ENCODE results near the gene RNF26.

The RNF26 gene

DNA sequence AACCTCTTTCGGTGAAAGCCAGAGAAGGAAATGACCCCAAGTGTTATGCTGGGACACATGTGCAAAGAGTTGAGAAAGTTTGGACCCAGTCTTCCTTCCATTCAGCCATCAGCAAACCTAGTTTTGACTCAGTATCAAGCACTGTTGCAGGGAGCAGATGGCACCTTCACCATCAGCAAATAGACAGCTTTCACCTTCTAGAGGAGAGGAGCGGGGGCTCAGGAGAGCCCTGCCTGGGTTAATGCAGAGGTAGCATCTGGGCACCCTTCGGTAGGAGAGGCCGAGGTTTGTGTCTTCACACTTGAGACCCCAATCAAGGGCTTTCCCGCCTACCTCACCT is 28.4 kb downstream of the RNF26 start:
- peak overlapping the region; percentile 42 for H3K9ac ChIP-seq (ENCODE audit: low read depth, low read length)
- H3K9me3 ChIP-seq (replicated peaks; ENCODE audit: low read length), result no peaks in the 10 kb centered on the region
- H3K4me2 ChIP-seq (ENCODE audit: low read length), result peak overlapping the region; percentile 76
- peaks cover 7% of the 10 kb centered on the region for H3K36me3 ChIP-seq (ENCODE audit: insufficient read depth, low read length)
- H3K4me3 ChIP-seq (ENCODE audit: low read length), result peak overlapping the region; percentile 66
- H3K4me1 ChIP-seq (ENCODE audit: control insufficient read depth, insufficient read depth, low read length), result peaks cover 60% of the 10 kb centered on the region
- H3K27me3 ChIP-seq (ENCODE audit: control insufficient read depth, insufficient read depth, low read length), result no peaks in the 10 kb centered on the region

DNA sequence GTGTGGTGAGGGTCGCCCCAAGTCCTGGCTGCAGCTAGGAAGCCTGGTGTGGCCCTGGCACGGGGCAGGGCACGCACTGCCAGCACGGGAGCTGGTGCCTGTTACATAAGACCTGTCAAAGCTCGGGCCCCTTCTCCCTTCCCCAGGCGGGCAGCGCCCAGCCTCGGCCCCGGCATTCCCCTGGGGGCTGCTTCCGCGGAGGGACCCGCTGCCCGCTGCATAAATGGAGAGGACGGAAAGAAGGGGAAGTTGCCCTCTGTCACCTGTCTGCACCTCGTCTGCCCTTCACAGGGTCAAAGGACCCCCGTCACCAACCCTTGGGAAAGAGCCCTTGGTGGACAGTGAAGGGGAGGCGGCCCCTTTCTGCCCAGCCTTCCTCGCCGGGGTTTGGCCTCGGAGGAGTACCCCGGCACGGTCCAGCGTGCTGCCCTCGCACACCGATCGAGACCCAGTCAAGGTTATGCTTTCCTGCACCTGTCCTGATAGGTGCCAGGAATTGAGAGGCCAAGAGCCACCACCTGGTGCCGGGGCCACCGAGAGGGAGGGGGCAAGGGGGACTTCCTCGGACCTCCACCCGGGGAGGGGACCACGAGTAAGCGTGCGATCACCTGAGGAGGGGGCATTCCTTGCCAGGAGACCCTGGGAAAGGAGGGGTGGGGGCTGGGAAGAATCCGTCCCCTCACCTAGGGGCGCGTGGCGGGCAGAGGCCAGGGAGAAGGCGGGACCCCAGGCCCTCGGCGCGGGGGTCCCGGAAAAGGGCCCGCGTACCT is 28.9 kb downstream of the RNF26 start:
- Histone ChIP-seq H3K36me3 (ENCODE audit: insufficient read depth, low read length) (peaks cover 7% of the 10 kb centered on the region), H3K27me3 (ENCODE audit: control insufficient read depth, insufficient read depth, low read length) (no peaks in the 10 kb centered on the region), H3K4me3 (ENCODE audit: low read length) (peak overlapping the region; percentile 66), H3K4me1 (ENCODE audit: control insufficient read depth, insufficient read depth, low read length) (peaks cover 66% of the 10 kb centered on the region), H3K4me2 (ENCODE audit: low read length) (peak overlapping the region; percentile 76), H3K9ac (ENCODE audit: low read depth, low read length) (peak overlapping the region; percentile 42), H3K9me3 (replicated peaks; ENCODE audit: low read length) (no peaks in the 10 kb centered on the region)

- peaks cover under 1% of the 10 kb centered on the region for H3K36me3 ChIP-seq (ENCODE audit: insufficient read depth, low read length)
- H3K4me2 ChIP-seq (ENCODE audit: low read length), result peak overlapping the region; percentile 76
- no peaks in the 10 kb centered on the region for H3K27me3 ChIP-seq (ENCODE audit: control insufficient read depth, insufficient read depth, low read length)
- peak overlapping the region; percentile 66 for H3K4me3 ChIP-seq (ENCODE audit: low read length)
- H3K9me3 ChIP-seq (replicated peaks; ENCODE audit: low read length), result no peaks in the 10 kb centered on the region
- H3K9ac ChIP-seq (ENCODE audit: low read depth, low read length), result peak overlapping the region; percentile 42
- H3K4me1 ChIP-seq (ENCODE audit: control insufficient read depth, insufficient read depth, low read length), result peaks cover 74% of the 10 kb centered on the region
These were observed 29.7 kb downstream of the RNF26 start for GRCh38 chr11:119363851-119364590.

DNA sequence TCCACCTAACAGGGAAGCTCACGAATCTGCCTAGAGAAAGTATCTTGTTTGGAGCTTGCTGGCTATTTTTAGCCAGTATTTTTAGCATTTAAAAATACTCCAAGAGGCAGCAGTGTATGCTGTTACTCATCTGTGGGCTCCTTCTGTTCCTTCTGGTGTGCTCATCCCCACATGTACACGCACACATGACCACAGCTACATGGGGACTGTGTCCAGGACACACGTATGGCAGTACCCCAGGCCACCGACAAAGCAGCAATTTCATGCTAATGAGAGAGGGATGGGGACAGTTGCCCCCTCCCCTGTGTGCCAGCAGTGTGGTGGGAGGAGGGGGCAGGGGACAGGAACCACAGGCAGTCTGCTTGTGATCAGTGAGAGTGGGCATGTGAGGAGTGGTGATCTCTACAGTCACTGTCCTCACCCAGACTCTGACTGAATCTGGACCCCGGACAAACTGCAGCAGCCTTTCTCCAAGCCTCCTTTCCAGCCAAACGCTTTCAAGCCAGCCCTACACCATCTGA is 30.8 kb downstream of the RNF26 start:
- Histone ChIP-seq H3K27me3 (ENCODE audit: control insufficient read depth, insufficient read depth, low read length) (no peaks in the 10 kb centered on the region), H3K9me3 (replicated peaks; ENCODE audit: low read length) (no peaks in the 10 kb centered on the region), H3K4me3 (ENCODE audit: low read length) (peak overlapping the region; percentile 46), H3K4me2 (ENCODE audit: low read length) (peak overlapping the region; percentile 41), H3K9ac (ENCODE audit: low read depth, low read length) (no peak overlapping the region), H3K4me1 (ENCODE audit: control insufficient read depth, insufficient read depth, low read length) (peaks cover 74% of the 10 kb centered on the region), H3K36me3 (ENCODE audit: insufficient read depth, low read length) (no peaks in the 10 kb centered on the region)

DNA sequence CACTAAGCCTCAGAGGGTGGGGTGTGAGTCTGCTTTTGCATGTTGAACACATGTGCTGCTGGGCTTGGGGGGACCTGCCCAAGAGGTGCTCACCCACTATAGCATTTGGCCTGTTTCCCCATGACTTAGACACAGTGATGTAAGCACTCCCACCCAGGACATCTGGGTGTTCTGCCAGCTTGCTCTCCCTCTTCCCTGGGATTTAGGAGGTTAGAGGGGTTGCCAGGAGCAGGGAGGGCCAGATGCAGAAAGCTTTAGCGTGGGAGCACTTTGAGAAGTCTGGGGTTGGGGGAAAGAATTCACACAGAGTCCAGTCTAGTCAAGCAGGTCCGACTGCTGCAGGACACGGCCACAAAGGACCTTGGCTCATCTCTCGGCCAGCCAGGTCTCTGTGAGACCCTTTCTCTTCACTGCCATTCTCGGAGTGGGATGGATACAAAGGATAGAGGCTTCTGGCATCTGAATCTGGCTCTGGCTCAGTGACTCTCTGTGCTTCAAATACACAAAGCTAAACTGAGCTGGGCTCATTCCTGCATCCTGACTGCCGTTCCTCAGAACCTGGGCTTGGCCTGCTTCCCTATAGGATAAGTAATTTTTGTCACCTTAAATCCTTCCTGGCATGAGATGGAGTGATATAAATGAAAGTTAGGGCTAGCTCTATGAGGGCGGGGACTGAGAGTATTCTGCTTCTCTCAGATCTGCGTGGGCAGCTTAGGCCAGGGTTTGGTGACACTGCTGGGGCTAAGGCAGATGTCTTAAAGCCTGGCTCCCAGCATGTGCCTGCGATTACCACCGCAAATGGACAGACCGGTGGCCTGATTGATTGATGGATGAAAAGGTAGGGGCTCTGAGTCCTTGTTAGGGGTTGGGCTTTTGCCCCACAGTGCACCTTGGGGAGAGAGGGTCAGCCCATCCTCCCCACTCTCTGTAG is 32.6 kb downstream of the RNF26 start:
- Histone ChIP-seq H3K4me2 (ENCODE audit: low read length) (peak overlapping the region; percentile 66), H3K4me3 (ENCODE audit: low read length) (no peak overlapping the region), H3K4me1 (ENCODE audit: control insufficient read depth, insufficient read depth, low read length) (peaks cover 78% of the 10 kb centered on the region), H3K27me3 (ENCODE audit: control insufficient read depth, insufficient read depth, low read length) (no peaks in the 10 kb centered on the region), H3K9me3 (replicated peaks; ENCODE audit: low read length) (no peaks in the 10 kb centered on the region), H3K9ac (ENCODE audit: low read depth, low read length) (no peak overlapping the region), H3K36me3 (ENCODE audit: insufficient read depth, low read length) (no peaks in the 10 kb centered on the region)

DNA sequence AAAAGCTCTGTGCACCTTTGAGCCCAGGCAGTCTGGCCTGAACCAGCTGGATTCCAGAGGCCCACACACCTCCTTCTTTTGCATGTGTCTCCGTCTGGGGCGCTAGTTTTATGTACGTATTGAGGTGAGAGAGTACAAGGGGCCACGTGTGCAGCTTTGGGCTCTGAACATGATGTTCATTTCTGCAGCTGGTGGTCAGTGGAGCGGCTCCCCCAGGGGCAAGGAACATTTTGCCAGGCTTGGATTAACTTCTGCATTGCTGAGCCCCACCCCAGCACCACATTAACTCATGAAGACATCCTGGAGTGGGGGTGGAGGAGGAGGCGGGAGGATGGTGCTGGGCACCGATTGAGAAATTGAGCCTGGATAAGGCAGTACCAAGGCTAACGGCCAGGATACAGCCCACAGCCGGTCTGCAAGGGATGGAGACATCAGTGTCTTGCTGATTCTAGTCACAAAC is 33.4 kb downstream of the RNF26 start:
- H3K27me3 ChIP-seq (ENCODE audit: control insufficient read depth, insufficient read depth, low read length), result no peaks in the 10 kb centered on the region
- H3K4me1 ChIP-seq (ENCODE audit: control insufficient read depth, insufficient read depth, low read length), result peaks cover 74% of the 10 kb centered on the region
- peak overlapping the region; percentile 66 for H3K4me2 ChIP-seq (ENCODE audit: low read length)
- no peaks in the 10 kb centered on the region for H3K36me3 ChIP-seq (ENCODE audit: insufficient read depth, low read length)
- H3K4me3 ChIP-seq (ENCODE audit: low read length), result peak overlapping the region; percentile 22
- H3K9ac ChIP-seq (ENCODE audit: low read depth, low read length), result peak overlapping the region; percentile 15
- no peaks in the 10 kb centered on the region for H3K9me3 ChIP-seq (replicated peaks; ENCODE audit: low read length)

DNA sequence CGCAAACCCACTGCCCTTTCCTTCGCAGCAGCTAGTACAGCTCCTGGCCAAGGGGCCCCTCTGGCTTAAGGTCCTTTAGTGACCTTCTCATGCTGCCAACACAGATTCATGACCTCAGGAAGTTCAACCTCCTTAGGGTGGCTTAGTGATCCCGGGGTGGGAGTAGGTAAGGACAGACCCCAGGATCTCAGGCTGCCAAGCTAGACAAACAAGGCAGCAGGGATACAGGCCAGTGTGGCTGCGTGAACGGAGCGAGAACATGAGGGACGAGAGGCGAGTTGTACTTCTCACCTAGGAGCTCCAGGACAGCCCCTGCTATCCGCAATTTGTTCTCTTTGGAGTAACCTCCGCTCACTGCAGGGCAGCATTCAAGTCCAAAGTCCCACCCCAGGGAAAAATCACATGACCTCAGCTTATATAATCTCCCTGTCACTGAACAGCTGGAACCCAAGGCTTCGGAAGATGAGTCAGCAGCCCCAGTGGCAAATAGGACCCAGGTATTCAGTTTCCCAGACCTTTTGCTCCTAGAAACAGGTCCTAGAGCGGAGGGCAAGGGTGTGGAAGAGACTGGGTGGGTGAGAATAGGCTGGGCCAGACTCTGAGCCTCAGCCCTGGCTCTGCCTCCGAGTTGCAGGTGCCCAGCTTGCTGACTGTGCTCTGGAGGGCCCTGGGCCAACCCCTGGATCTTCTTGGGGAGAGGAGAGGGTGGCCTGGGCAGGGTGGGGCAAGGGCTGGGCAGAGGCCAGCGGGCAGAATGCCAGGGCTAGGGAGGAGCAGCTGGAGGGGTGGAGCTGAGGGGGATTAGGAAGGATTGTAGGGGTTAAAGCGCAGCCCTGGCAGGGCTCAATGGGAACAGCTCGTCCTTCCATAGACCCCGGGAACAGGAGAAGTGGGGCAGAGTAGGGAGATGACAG is 34.1 kb downstream of the RNF26 start:
- H3K9ac ChIP-seq (ENCODE audit: low read depth, low read length), result peak overlapping the region; percentile 15
- peak overlapping the region; percentile 22 for H3K4me3 ChIP-seq (ENCODE audit: low read length)
- no peaks in the 10 kb centered on the region for H3K9me3 ChIP-seq (replicated peaks; ENCODE audit: low read length)
- H3K4me2 ChIP-seq (ENCODE audit: low read length), result peak overlapping the region; percentile 66
- no peaks in the 10 kb centered on the region for H3K36me3 ChIP-seq (ENCODE audit: insufficient read depth, low read length)
- peaks cover 67% of the 10 kb centered on the region for H3K4me1 ChIP-seq (ENCODE audit: control insufficient read depth, insufficient read depth, low read length)
- no peaks in the 10 kb centered on the region for H3K27me3 ChIP-seq (ENCODE audit: control insufficient read depth, insufficient read depth, low read length)

GRCh38 chr11:119369132-119369925 is 35.0 kb downstream of the RNF26 start:
- Histone ChIP-seq H3K9ac (ENCODE audit: low read depth, low read length) (no peak overlapping the region), H3K4me3 (ENCODE audit: low read length) (no peak overlapping the region), H3K9me3 (replicated peaks; ENCODE audit: low read length) (no peaks in the 10 kb centered on the region), H3K4me2 (ENCODE audit: low read length) (peak overlapping the region; percentile 66), H3K27me3 (ENCODE audit: control insufficient read depth, insufficient read depth, low read length) (no peaks in the 10 kb centered on the region), H3K36me3 (ENCODE audit: insufficient read depth, low read length) (no peaks in the 10 kb centered on the region), H3K4me1 (ENCODE audit: control insufficient read depth, insufficient read depth, low read length) (peaks cover 64% of the 10 kb centered on the region)

GRCh38 chr11:119370486-119371046 is 36.2 kb downstream of the RNF26 start:
- H3K9me3 ChIP-seq (replicated peaks; ENCODE audit: low read length), result no peaks in the 10 kb centered on the region
- no peak overlapping the region for H3K4me3 ChIP-seq (ENCODE audit: low read length)
- H3K4me2 ChIP-seq (ENCODE audit: low read length), result no peak overlapping the region
- H3K36me3 ChIP-seq (ENCODE audit: insufficient read depth, low read length), result no peaks in the 10 kb centered on the region
- H3K27me3 ChIP-seq (ENCODE audit: control insufficient read depth, insufficient read depth, low read length), result no peaks in the 10 kb centered on the region
- H3K4me1 ChIP-seq (ENCODE audit: control insufficient read depth, insufficient read depth, low read length), result peaks cover 64% of the 10 kb centered on the region
- H3K9ac ChIP-seq (ENCODE audit: low read depth, low read length), result no peak overlapping the region

All from skeletal muscle satellite cell (primary cell).